SK-N-MC (cell line): ENCODE data around the gene KPNB1.

ENCODE experiments used
- DNase-seq: peaks from one replicate; pipeline ENCODE4 v3.0.0-alpha.2; 2011; ENCODE audit warnings: low read depth, low spot score
- H3K27ac ChIP-seq: fragments of 200-600 bp; sonication (generic); 2 replicates; pipeline ENCODE4 v1.5.1; 2016; ENCODE audit warnings: mixed run types
- H3K36me3 ChIP-seq: fragments of 200-600 bp; sonication (generic); 2 replicates; pipeline ENCODE4 v1.6.1; 2017; ENCODE audit warnings: antibody characterized with exemption, low read length, mixed read lengths; ENCODE audit not compliant: insufficient read depth
- H3K4me3 ChIP-seq: fragments of 200-600 bp; sonication (generic); 2 replicates; pipeline ENCODE4 v1.5.1; 2016
- H3K9ac ChIP-seq: fragments of 200-600 bp; sonication (generic); 2 replicates; pipeline ENCODE4 v1.8.0; 2017; ENCODE audit warnings: mixed run types, mixed read lengths; ENCODE audit not compliant: insufficient read length
- H3K9me3 ChIP-seq: fragments of 200-600 bp; sonication (generic); 2 replicates; pipeline ENCODE4 v1.6.1; 2017; ENCODE audit warnings: low read depth, mild to moderate bottlenecking, antibody characterized with exemption, low read length, moderate library complexity, mixed read lengths
- EZH2 ChIP-seq: fragments of 200-600 bp; sonication (generic); IDR thresholded peaks from one replicate; pipeline ENCODE4 v1.6.1; 2017; ENCODE audit warnings: antibody characterized with exemption
- FOXP2 ChIP-seq: optimal IDR thresholded peaks from 2 replicates; pipeline ENCODE3; 2011; ENCODE audit warnings: mild to moderate bottlenecking, moderate library complexity; ENCODE audit not compliant: insufficient read depth; ENCODE audit errors: extremely low read length, control extremely low read depth
- POLR2AphosphoS5 ChIP-seq: IDR thresholded peaks from 2 replicates; pipeline ENCODE4 v1.6.1; 2012; ENCODE audit warnings: mild to moderate bottlenecking, low read depth, low read length, borderline replicate concordance

The KPNB1 gene

GRCh38 chr17:47701608-47702007, 51.9 kb downstream of the KPNB1 start:
- Histone ChIP-seq H3K27ac (no peak overlapping the region), H3K9me3 (no peaks in the 10 kb centered on the region), H3K36me3 (peaks cover 12% of the 10 kb centered on the region; the same call in 1 of the 2 replicates), H3K9ac (no peak overlapping the region), H3K4me3 (no peak overlapping the region)
- TF ChIP-seq FOXP2 = no peak
- TF ChIP-seq POLR2AphosphoS5 = no peak
- TF ChIP-seq EZH2 = no peak
- no peak for DNase-seq

GRCh38 chr17:47702391-47702995, 52.8 kb downstream of the KPNB1 start:
- TF ChIP-seq POLR2AphosphoS5 = no peak
- no peak for TF ChIP-seq EZH2
- TF ChIP-seq FOXP2 = no peak
- no peak for DNase-seq
- no peak overlapping the region for H3K9ac ChIP-seq
- H3K4me3 ChIP-seq = no peak overlapping the region
- H3K36me3 ChIP-seq = peaks cover 12% of the 10 kb centered on the region; the same call in 1 of the 2 replicates
- H3K27ac ChIP-seq = no peak overlapping the region
- H3K9me3 ChIP-seq = no peaks in the 10 kb centered on the region

- no peak overlapping the region for H3K4me3 ChIP-seq
- no peak for DNase-seq
- TF ChIP-seq EZH2 (no peak), FOXP2 (no peak), POLR2AphosphoS5 (no peak)
- H3K36me3 ChIP-seq = peaks cover 12% of the 10 kb centered on the region; the same call in 1 of the 2 replicates
- H3K9ac ChIP-seq = no peak overlapping the region
- no peak overlapping the region for H3K27ac ChIP-seq
- H3K9me3 ChIP-seq = no peaks in the 10 kb centered on the region
Observed at GRCh38 chr17:47703191-47703591, 53.5 kb downstream of the KPNB1 start.

GRCh38 chr17:47703671-47704070, 54.0 kb downstream of the KPNB1 start:
- H3K9ac ChIP-seq = no peak overlapping the region
- TF ChIP-seq EZH2 = no peak
- TF ChIP-seq POLR2AphosphoS5 = no peak
- no peak for TF ChIP-seq FOXP2
- H3K36me3 ChIP-seq = peaks cover 12% of the 10 kb centered on the region; the same call in 1 of the 2 replicates
- H3K4me3 ChIP-seq = no peak overlapping the region
- H3K27ac ChIP-seq = no peak overlapping the region
- no peaks in the 10 kb centered on the region for H3K9me3 ChIP-seq
- no peak for DNase-seq

GRCh38 chr17:47704116-47704515, 54.4 kb downstream of the KPNB1 start:
- DNase-seq = no peak
- Histone ChIP-seq H3K9me3 (no peaks in the 10 kb centered on the region), H3K9ac (no peak overlapping the region), H3K36me3 (peaks cover 11% of the 10 kb centered on the region; the same call in 1 of the 2 replicates), H3K4me3 (no peak overlapping the region), H3K27ac (no peak overlapping the region)
- TF ChIP-seq FOXP2 = no peak
- no peak for TF ChIP-seq EZH2
- TF ChIP-seq POLR2AphosphoS5 = no peak

- DNase-seq = no peak
- Histone ChIP-seq H3K4me3 (no peak overlapping the region), H3K27ac (no peak overlapping the region), H3K9ac (no peak overlapping the region), H3K9me3 (no peaks in the 10 kb centered on the region), H3K36me3 (peaks cover 6% of the 10 kb centered on the region; the same call in 1 of the 2 replicates)
- TF ChIP-seq POLR2AphosphoS5 (no peak), FOXP2 (no peak), EZH2 (no peak)
Observed at GRCh38 chr17:47704736-47705135, 55.0 kb downstream of the KPNB1 start.

- H3K9me3 ChIP-seq = no peaks in the 10 kb centered on the region
- DNase-seq = no peak
- H3K4me3 ChIP-seq = no peak overlapping the region
- no peak overlapping the region for H3K9ac ChIP-seq
- no peak overlapping the region for H3K27ac ChIP-seq
- H3K36me3 ChIP-seq = peaks cover 4% of the 10 kb centered on the region; the same call in 1 of the 2 replicates
- no peak for TF ChIP-seq EZH2
- TF ChIP-seq POLR2AphosphoS5 = no peak
- TF ChIP-seq FOXP2 = no peak
Observed at GRCh38 chr17:47705536-47706530, 56.1 kb downstream of the KPNB1 start.
